GM12875 (cell line): Measurements from ENCODE around the gene PALLD.

Experiments used
- H3K4me3 ChIP-seq: one replicate; pipeline ENCODE4 v1.5.1; 2011; ENCODE audit warnings: low read depth, low read length, control low read depth
- CTCF ChIP-seq: IDR thresholded peaks from 2 replicates; pipeline ENCODE4 v1.5.1; 2011; ENCODE audit warnings: low read depth, mild to moderate bottlenecking, control low read depth, inconsistent platforms, low read length, moderate library complexity, borderline replicate concordance; ENCODE audit not compliant: insufficient read depth

Gene PALLD

GRCh38 chr4:168914095-168914494 is 417.2 kb downstream of the PALLD start:
- TF ChIP-seq CTCF: no peak

GRCh38 chr4:168917138-168917779 is 420.4 kb downstream of the PALLD start:
- H3K4me3 ChIP-seq: no peak overlapping the region
- peak; percentile 13; the same call in 1 of the 2 replicates for TF ChIP-seq CTCF

More at GRCh38 chr4:168914095-168914494, 417.2 kb downstream of the PALLD start:
- no peak overlapping the region for H3K4me3 ChIP-seq

- no peak overlapping the region for H3K4me3 ChIP-seq
- no peak for TF ChIP-seq CTCF
Observed at GRCh38 chr4:168919706-168920324, 423.0 kb downstream of the PALLD start.

GRCh38 chr4:168920441-168921065 is 423.7 kb downstream of the PALLD start:
- no peak overlapping the region for H3K4me3 ChIP-seq
- no peak for TF ChIP-seq CTCF

- H3K4me3 ChIP-seq: no peak overlapping the region
- peak; percentile 70; the same call in 1 of the 2 replicates for TF ChIP-seq CTCF
Observed at GRCh38 chr4:168923526-168924194, 426.8 kb downstream of the PALLD start.

- TF ChIP-seq CTCF: no peak
Observed at GRCh38 chr4:168924667-168925066, 427.8 kb downstream of the PALLD start.

More at GRCh38 chr4:168924667-168925066, 427.8 kb downstream of the PALLD start:
- no peak overlapping the region for H3K4me3 ChIP-seq
